AG10803 (cell line): ENCODE results near the gene TARS3.

Source experiments
- DNase-seq: peaks from one replicate; pipeline ENCODE4 v3.0.0; 2010; ENCODE audit warnings: low read depth
- H3K4me3 ChIP-seq: 2 replicates; pipeline ENCODE4 v1.5.1; 2011; ENCODE audit warnings: mild to moderate bottlenecking, low read length, control low read depth
- CTCF ChIP-seq: conservative IDR thresholded peaks from 2 replicates; pipeline ENCODE4 v1.5.1; 2011; ENCODE audit warnings: mild to moderate bottlenecking, low read length, control low read depth, inconsistent platforms

The TARS3 gene

GRCh38 chr15:101718896-101719295, 5.4 kb downstream of the TARS3 start:
- no peak overlapping the region for H3K4me3 ChIP-seq
- no peak for DNase-seq
- TF ChIP-seq CTCF: no peak

GRCh38 chr15:101712078-101712477, 12.2 kb downstream of the TARS3 start:
- no peak for DNase-seq
- no peak for TF ChIP-seq CTCF
- no peak overlapping the region for H3K4me3 ChIP-seq

GRCh38 chr15:101710806-101711205, 13.5 kb downstream of the TARS3 start:
- DNase-seq: peak; percentile 79
- H3K4me3 ChIP-seq: no peak overlapping the region
- no peak for TF ChIP-seq CTCF

DNA sequence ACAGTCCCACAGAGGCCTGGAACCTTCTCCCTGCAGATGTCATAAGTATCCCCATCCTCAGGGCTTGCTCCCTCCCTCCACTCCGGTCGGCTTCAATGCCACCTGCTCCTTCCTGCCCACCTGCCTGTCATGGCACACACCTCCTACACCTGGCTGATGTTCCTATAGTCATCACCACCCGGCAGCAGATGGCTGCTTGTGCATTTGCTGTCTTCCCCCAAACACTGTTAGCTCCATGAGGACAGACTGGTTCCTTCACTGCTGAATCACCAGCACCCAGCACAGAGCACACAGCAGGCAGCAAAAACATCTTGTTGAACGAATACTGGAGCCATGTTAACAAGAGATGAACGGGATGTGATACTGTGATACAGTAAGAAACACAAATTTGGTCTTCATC, 14.8 kb downstream of the TARS3 start:
- no peak for TF ChIP-seq CTCF
- DNase-seq: no peak
- no peak overlapping the region for H3K4me3 ChIP-seq

- H3K4me3 ChIP-seq: no peak overlapping the region
Measured at GRCh38 chr15:101707983-101708382, 16.3 kb downstream of the TARS3 start.

DNA sequence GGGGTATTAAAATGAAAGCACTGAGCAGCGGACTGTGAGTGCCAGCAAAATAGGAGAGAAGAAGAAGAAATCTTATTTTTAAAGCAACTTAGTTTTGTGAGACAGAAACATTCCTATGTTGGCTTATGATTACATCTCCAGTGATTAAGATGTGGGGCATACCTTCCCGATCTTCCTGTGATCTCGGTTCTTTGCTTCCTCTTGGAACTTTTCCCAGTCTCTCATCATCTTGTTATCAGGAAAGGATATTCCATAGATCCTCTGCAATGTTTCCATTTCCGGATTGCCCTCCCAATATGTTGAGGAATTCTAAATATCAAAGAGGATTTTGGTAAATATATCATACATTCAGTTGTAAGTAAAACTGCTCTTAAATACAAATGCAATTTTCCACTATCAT, 22.2 kb downstream of the TARS3 start:
- H3K4me3 ChIP-seq: no peak overlapping the region
- DNase-seq: no peak
- no peak for TF ChIP-seq CTCF

More at GRCh38 chr15:101707983-101708382, 16.3 kb downstream of the TARS3 start:
- no peak for DNase-seq
- TF ChIP-seq CTCF: no peak

DNA sequence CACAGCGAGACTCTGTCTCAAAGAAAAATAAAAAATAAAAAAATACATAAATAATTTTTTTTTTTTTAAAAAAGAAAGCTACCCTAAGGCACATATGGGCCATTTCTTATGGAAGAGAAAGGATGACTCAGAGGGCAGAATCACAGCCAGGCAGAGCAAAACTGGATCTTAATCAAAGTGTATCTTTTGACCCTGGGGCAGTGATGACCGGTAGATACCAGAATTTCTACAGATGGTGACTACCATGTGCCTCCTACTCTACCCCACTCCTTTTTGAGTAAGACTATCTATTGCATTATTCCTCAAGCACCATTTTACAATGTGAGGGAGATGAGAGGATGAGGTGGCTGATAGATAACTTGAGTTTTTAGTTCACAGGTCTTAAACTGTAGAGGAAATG, 26.0 kb downstream of the TARS3 start:
- DNase-seq: no peak
- TF ChIP-seq CTCF: no peak
- no peak overlapping the region for H3K4me3 ChIP-seq
